Smooth muscle cell of the brain vasculature (primary cell): ENCODE data around the gene AKAP8L.
A peak's percentile ranks its signal among the peaks of the same experiment; 100 is the strongest.

Source experiments
- DNase-seq: peaks from one replicate; pipeline ENCODE4 v3.0.0-alpha.2; 2012; ENCODE audit warnings: low read depth, low spot score

Gene AKAP8L

GRCh38 chr19:15449620-15450527 lies 31.1 kb upstream of the AKAP8L start, which contains the start of gene WIZ:
TSS of gene WIZ (minus strand) at chr19:15449956. CDS start at chr19:15448307, 1,649 bp downstream.
- peak; percentile 24 for DNase-seq

- DNase-seq = no peak
Observed at GRCh38 chr19:15448778-15449619, 30.2 kb upstream of the AKAP8L start.

GRCh38 chr19:15448044-15448777 lies 29.4 kb upstream of the AKAP8L start:
- no peak for DNase-seq

GRCh38 chr19:15447057-15447456 lies 28.3 kb upstream of the AKAP8L start:
- DNase-seq = no peak

- no peak for DNase-seq
Observed at GRCh38 chr19:15445807-15446376, 27.1 kb upstream of the AKAP8L start.

- no peak for DNase-seq
Observed at GRCh38 chr19:15445227-15445605, 26.4 kb upstream of the AKAP8L start.

GRCh38 chr19:15444505-15445226 lies 25.9 kb upstream of the AKAP8L start:
- no peak for DNase-seq

- DNase-seq = no peak
Observed at GRCh38 chr19:15443838-15444237, 25.1 kb upstream of the AKAP8L start.

- no peak for DNase-seq
Observed at GRCh38 chr19:15443325-15443724, 24.5 kb upstream of the AKAP8L start.

GRCh38 chr19:15442142-15442920 lies 23.5 kb upstream of the AKAP8L start:
- no peak for DNase-seq

- DNase-seq = no peak
Observed at GRCh38 chr19:15441317-15441716, 22.5 kb upstream of the AKAP8L start.

- no peak for DNase-seq
Observed at GRCh38 chr19:15439821-15440641, 21.2 kb upstream of the AKAP8L start.

GRCh38 chr19:15439078-15439799 lies 20.5 kb upstream of the AKAP8L start:
- DNase-seq = no peak

GRCh38 chr19:15438577-15438976 lies 19.8 kb upstream of the AKAP8L start:
- no peak for DNase-seq

- DNase-seq = no peak
Observed at GRCh38 chr19:15438124-15438496, 19.3 kb upstream of the AKAP8L start.

GRCh38 chr19:15437355-15438123 lies 18.8 kb upstream of the AKAP8L start:
- DNase-seq = no peak

- DNase-seq = no peak
Observed at GRCh38 chr19:15436826-15437110, 18.0 kb upstream of the AKAP8L start.
